GM18505 (cell line): Measurements from ENCODE around the gene F10.

ENCODE experiments used
- ATAC-seq: cut with Tn5 transposase; IDR thresholded peaks from one replicate; pipeline ENCODE4 v1.9.1; 2021; ENCODE audit not compliant: unreplicated experiment
- POLR2A ChIP-seq: IDR thresholded peaks from 4 replicates; pipeline ENCODE4 v1.6.1; 2011; ENCODE audit warnings: borderline replicate concordance; ENCODE audit not compliant: insufficient read depth, insufficient read length; ENCODE audit errors: extremely low read depth

Gene F10

DNA sequence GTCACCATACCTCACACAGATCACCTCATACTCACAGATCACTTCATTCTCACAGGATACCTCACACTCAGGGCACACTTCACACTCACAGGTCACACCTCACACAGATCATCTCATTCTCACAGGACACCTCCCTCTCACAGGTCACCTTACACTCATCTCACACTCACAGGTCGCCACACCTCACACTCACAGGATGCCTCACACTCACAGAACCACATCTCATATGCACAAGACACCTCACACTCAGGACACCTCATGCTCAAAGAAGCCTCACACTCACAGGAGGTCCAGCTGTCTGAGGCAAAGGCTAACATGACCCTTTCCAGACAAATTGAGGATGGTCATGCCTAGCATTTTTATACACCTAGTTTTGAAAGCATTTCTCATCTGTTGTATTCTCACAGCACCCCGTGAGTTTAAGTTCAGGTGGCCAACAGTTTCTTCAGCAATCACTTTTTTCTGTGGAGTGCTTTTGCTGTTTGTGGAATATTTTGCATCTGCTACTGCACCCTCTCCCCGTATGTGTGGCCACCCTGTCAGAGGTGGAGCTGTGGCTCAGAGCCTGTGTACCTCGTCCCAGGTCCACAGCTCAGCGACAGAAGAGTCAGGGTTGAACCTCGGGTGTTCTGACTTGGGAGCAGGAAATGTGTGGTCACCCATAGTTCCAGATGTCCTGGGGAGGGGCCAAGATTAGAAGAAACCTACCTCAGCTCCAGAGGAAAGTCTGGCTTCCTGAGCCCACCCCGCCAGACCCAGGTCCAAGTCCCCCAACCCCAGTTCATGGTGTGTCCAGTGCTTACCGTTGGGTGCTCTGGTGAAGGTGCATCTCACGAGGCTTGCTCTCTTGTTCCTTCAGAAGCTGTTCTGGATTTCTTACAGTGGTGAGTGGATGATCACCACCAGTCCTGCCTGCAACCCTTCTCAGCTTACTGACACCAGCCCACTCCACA, 9.4 kb upstream of the F10 start:
- no peak for ATAC-seq
- TF ChIP-seq POLR2A = no peak

DNA sequence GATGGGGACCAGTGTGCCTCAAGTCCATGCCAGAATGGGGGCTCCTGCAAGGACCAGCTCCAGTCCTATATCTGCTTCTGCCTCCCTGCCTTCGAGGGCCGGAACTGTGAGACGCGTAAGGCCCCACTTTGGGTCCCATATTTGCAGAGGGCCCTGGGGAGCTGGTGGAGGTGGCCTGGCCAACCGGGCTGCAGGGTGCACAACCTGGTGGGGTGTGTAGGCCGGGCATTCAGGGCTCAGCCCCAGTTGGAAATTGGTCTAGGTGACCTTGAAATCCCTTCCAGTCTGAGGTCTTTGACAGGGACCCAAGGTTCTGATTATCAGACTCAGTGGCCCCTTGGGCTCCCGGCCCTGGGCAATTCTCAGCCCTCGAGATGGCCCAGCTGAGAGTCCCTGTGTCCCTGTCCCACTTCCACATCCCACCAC, 8.7 kb upstream of the F10 start:
- no peak for ATAC-seq
- no peak for TF ChIP-seq POLR2A

DNA sequence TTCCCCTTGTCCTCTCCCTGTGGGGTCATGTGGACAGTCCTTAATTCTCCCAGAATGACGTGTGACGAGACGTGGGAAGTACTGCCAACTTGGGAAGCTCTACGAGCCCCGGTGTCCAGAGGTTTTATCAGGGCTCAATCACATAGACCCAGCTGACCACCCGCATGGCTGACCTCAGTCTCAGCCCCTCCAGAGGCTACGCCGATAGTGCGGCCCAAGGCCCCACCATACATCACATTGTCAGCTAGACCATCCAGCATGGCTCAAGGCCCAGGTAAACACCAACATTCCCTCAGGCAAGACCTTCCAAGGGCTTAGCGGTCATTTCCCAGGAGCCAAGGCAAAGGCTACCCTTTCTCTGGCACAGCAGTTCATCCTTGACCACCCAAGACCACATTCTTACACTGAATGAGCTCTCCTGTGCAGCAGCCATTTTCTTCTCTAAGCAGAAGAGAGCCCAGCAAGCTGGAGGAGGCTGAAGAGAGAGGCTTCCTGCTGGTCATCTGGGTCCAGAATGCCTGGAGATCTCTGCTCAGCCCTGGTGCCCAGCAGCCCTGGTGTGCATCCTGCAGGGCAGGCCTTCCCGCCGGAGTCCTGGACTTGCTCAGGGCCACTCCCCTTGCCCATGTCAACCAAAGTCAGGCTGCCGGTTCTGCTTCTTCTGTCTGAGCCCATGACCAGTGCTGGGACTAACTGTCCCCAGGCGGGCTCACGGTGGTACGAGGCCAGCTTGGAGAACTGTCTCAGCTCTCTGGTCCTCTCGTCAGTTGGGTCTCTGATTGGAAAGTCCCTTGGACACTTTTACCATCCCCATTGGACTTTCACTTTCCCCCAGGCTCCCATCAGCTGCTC, 7.9 kb upstream of the F10 start:
- ATAC-seq = no peak
- no peak for TF ChIP-seq POLR2A

DNA sequence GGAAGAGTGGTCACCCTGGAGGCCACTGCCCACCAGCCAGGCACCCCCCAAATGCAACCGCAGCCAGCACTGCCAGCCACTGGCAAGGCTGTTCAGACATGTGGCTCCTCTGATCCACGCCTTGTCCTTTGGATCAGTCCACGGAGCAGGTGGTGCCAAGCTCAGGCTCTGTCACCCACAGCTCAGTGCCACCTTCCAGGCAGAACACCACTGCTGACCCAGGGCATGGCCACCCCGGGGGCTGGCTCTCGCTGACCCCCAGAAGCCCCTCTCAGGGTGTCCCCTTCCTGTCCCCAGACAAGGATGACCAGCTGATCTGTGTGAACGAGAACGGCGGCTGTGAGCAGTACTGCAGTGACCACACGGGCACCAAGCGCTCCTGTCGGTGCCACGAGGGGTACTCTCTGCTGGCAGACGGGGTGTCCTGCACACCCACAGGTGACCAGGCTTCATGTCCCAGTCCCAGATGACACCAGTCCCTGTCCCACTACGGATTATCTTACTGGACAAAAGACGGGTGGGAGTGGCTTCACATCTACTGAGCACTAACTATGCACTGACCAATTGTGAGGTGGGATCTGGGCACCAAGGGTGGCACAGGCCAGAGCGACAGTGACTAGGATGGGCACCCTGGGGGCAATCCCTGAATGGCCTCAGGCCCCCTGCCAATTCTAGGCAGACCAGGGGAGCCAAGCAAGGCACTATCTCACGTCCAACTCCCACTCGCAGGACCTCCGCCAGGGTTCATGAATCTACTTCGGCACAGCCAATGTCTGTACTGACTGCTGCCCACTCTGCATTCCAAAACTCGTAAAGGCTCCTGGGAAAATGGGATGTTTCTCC, 7.0 kb upstream of the F10 start:
- TF ChIP-seq POLR2A = no peak
- ATAC-seq = no peak

DNA sequence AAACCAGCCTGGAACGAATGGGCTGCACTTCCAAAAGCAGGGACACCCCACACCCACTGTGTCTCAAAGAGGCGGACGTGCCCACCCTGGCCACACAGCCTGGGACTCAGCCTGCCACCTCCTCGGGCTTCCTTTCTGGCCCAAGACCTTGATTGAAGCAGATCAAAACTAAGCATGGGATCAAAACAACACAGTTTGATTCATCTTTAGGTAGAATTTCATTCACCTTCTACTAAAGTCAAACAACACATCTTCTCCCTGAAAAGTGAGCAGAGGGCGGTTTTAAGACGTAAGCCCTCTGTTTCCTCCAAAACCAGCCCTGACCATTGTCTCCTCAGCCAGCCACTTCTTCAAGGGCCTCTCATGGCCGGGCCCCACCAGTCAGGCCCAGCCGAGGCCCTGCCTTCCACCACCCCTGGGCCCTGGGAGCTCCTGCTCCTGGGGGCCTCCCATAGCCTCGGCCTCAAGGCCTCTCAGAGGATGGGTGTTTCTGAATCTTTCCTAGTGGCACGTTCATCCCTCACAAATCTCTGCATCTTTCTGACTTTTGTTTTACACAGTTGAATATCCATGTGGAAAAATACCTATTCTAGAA, 6.3 kb upstream of the F10 start:
- TF ChIP-seq POLR2A = no peak
- no peak for ATAC-seq

DNA sequence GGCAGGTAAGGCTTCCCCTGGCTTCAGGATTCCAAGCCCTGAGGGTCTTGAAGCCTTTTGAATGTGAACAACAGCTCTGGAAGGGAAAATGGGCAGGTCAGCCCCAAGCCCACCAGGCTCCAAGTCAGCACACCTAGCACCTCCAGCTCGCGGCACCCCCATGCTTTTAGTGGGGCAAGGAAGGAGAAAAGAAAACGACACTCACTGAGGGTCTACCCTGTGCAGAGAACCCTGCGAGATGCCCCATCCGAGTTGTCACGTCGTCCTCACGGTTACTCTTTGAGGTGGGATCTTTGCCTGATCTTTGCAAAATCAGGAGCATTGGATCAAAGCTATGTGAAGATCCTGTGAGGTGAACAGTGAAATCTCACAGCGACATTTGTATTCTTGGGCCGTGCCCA, 5.7 kb upstream of the F10 start:
- TF ChIP-seq POLR2A = no peak
- no peak for ATAC-seq

DNA sequence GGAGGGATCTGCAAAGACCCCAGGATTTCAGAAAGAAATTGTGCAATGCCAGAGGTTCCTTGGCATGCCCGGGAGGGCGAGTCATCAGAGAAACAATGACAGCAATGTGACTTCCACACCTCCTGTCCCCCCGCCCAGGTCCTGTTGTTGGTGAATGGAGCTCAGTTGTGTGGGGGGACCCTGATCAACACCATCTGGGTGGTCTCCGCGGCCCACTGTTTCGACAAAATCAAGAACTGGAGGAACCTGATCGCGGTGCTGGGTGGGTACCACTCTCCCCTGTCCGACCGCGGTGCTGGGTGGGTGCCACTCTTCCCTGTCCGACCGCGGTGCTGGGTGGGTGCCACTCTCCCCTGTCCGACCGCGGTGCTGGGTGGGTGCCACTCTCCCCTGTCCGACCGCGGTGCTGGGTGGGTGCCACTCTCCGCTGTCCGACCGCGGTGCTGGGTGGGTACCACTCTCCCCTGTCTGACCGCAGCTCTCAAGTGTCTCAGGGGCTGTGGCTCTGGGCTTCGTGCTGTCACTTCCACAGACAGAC, 5.2 kb upstream of the F10 start:
- TF ChIP-seq POLR2A = no peak
- no peak for ATAC-seq

DNA sequence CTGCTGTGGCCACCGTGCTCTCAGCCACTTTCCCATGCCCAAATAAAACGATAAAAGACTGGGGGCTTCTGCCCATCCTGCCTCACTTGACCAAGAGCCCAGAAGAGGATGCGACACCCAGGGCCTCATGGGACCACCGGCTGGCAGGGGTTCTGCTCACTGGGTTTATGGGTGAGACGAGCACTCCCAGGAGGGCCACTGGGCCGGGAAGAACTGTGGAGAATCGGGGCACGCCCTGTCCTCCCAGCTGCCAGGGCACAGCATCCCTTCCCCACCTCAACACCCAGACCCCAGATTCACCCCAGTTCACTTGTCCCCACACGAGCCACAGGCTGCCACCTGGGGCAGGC, 4.7 kb upstream of the F10 start:
- no peak for TF ChIP-seq POLR2A

DNA sequence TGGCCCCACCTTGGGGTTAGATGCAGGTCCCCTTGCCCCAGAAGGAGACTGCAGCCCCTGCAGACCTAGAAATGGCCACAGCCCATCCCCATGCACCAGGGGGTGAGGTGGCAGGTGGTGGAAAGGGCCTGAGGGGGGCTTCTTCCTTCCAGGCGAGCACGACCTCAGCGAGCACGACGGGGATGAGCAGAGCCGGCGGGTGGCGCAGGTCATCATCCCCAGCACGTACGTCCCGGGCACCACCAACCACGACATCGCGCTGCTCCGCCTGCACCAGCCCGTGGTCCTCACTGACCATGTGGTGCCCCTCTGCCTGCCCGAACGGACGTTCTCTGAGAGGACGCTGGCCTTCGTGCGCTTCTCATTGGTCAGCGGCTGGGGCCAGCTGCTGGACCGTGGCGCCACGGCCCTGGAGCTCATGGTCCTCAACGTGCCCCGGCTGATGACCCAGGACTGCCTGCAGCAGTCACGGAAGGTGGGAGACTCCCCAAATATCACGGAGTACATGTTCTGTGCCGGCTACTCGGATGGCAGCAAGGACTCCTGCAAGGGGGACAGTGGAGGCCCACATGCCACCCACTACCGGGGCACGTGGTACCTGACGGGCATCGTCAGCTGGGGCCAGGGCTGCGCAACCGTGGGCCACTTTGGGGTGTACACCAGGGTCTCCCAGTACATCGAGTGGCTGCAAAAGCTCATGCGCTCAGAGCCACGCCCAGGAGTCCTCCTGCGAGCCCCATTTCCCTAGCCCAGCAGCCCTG, 4.2 kb upstream of the F10 start:
- no peak for ATAC-seq
- no peak for TF ChIP-seq POLR2A

More for the DNA sequence above, 4.7 kb upstream of the F10 start:
- no peak for ATAC-seq

DNA sequence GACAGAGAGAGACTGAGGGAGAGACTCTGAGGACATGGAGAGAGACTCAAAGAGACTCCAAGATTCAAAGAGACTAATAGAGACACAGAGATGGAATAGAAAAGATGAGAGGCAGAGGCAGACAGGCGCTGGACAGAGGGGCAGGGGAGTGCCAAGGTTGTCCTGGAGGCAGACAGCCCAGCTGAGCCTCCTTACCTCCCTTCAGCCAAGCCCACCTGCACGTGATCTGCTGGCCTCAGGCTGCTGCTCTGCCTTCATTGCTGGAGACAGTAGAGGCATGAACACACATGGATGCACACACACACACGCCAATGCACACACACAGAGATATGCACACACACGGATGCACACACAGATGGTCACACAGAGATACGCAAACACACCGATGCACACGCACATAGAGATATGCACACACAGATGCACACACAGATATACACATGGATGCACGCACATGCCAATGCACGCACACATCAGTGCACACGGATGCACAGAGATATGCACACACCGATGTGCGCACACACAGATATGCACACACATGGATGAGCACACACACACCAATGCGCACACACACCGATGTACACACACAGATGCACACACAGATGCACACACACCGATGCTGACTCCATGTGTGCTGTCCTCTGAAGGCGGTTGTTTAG, 3.3 kb upstream of the F10 start:
- ATAC-seq = no peak
- no peak for TF ChIP-seq POLR2A

DNA sequence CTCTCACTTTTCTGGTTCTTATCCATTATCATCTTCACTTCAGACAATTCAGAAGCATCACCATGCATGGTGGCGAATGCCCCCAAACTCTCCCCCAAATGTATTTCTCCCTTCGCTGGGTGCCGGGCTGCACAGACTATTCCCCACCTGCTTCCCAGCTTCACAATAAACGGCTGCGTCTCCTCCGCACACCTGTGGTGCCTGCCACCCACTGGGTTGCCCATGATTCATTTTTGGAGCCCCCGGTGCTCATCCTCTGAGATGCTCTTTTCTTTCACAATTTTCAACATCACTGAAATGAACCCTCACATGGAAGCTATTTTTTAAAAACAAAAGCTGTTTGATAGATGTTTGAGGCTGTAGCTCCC, 2.8 kb upstream of the F10 start:
- ATAC-seq = no peak
- TF ChIP-seq POLR2A = no peak
